ENCODE results near the gene LAMP5. TPM values are rescaled to one million over a fixed set of nuclear protein-coding genes. Genes with fewer than 3 reads are reported as not detected.

Gene LAMP5
- total RNA-seq, 1 donor: not detected

GRCh38 chr20:9576695-9577094 lies 62.3 kb downstream of the LAMP5 start:
- DNase-seq (ENCODE audit: low read depth): no peak
- TF ChIP-seq, protein P1, sequence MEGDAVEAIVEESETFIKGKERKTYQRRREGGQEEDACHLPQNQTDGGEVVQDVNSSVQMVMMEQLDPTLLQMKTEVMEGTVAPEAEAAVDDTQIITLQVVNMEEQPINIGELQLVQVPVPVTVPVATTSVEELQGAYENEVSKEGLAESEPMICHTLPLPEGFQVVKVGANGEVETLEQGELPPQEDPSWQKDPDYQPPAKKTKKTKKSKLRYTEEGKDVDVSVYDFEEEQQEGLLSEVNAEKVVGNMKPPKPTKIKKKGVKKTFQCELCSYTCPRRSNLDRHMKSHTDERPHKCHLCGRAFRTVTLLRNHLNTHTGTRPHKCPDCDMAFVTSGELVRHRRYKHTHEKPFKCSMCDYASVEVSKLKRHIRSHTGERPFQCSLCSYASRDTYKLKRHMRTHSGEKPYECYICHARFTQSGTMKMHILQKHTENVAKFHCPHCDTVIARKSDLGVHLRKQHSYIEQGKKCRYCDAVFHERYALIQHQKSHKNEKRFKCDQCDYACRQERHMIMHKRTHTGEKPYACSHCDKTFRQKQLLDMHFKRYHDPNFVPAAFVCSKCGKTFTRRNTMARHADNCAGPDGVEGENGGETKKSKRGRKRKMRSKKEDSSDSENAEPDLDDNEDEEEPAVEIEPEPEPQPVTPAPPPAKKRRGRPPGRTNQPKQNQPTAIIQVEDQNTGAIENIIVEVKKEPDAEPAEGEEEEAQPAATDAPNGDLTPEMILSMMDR (IDR thresholded peaks at IDR 0.05; ENCODE audit: insufficient read depth, low read depth, low read length): no peak
- no peak overlapping the region for H3K4me3 ChIP-seq (ENCODE audit: low read depth, low read length)

DNA sequence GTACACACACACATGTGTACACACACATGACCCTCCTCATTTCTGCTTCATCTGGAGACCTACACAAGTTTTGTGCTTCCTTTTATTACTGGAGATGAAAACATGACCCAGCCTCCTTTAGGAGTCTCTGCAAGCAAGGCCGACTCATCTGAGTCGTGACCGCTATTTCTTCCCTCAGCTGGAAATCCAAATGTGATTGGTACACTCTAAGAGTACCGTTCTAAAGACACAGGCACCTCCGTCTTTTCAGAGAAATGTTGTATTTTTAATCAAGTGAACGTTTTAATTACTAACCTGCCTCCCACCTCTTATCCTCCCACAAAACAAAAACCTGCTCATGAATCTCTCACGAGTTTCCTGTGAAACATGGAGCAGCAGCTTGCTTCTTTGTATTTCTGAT lies 63.0 kb downstream of the LAMP5 start:
- no peak for DNase-seq (ENCODE audit: low read depth)
- TF ChIP-seq, protein P1 (IDR thresholded peaks at IDR 0.05; ENCODE audit: insufficient read depth, low read depth, low read length): no peak
- no peak overlapping the region for H3K4me3 ChIP-seq (ENCODE audit: low read depth, low read length)

GRCh38 chr20:9578594-9578993 lies 64.2 kb downstream of the LAMP5 start:
- TF ChIP-seq, protein P1 (IDR thresholded peaks at IDR 0.05; ENCODE audit: insufficient read depth, low read depth, low read length): no peak
- H3K4me3 ChIP-seq (ENCODE audit: low read depth, low read length): no peak overlapping the region
- no peak for DNase-seq (ENCODE audit: low read depth)

Measured in fibroblast of villous mesenchyme (primary cell).